Panc1 (cell line): ENCODE data around the gene CTCFL.

Source experiments
- POLR2AphosphoS5 ChIP-seq: IDR thresholded peaks from 2 replicates; pipeline ENCODE4 v1.6.1; 2012; ENCODE audit warnings: mild to moderate bottlenecking, low read depth, low read length, moderate library complexity
- SIN3A ChIP-seq: IDR thresholded peaks from 2 replicates; pipeline ENCODE4 v1.6.1; 2012; ENCODE audit warnings: low read depth, mild to moderate bottlenecking, low read length, moderate library complexity, borderline replicate concordance; ENCODE audit not compliant: insufficient read depth
- TCF7L2 ChIP-seq: IDR thresholded peaks from 2 replicates; pipeline ENCODE4 v1.6.1; 2011; ENCODE audit warnings: mild to moderate bottlenecking, low read depth, low read length, inconsistent platforms
- TF ChIP-seq, protein P1 (sequence below), 2 experiments: IDR thresholded peaks; 2 replicates each; pipeline ENCODE4 v1.6.1; 2011 to 2012; ENCODE audit warnings: low read depth in 2 of 2, control low read depth in 1 of 2, low read length in 1 of 2, mild to moderate bottlenecking in 1 of 2, moderate library complexity in 1 of 2; ENCODE audit not compliant: insufficient read depth in 1 of 2
- TF ChIP-seq, protein P2 (sequence below): fragments of 450-650 bp; IDR thresholded peaks from 2 replicates; pipeline ENCODE4 v1.5.1; 2017; ENCODE audit warnings: mild to moderate bottlenecking

DNA sequence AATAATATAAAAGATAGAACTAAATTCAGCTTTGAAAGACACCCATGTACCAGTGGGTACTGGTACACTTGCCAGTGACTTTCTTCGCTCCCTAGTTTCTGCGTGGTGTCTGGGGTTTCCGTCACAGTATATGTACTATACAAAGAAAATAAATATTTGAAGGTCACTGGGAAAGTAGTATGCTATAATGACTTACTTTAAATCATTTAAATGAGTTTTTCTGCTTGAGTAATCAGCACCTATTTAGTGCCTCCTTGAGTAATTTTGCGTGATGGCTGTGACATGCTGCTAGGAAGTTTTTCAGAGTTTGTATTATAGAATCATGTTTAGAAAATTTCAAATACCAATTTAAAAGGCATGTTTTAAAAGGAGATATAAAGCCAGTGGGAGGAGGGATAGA is 3.2 kb upstream of the CTCFL start:
- TF ChIP-seq, protein P1, sequence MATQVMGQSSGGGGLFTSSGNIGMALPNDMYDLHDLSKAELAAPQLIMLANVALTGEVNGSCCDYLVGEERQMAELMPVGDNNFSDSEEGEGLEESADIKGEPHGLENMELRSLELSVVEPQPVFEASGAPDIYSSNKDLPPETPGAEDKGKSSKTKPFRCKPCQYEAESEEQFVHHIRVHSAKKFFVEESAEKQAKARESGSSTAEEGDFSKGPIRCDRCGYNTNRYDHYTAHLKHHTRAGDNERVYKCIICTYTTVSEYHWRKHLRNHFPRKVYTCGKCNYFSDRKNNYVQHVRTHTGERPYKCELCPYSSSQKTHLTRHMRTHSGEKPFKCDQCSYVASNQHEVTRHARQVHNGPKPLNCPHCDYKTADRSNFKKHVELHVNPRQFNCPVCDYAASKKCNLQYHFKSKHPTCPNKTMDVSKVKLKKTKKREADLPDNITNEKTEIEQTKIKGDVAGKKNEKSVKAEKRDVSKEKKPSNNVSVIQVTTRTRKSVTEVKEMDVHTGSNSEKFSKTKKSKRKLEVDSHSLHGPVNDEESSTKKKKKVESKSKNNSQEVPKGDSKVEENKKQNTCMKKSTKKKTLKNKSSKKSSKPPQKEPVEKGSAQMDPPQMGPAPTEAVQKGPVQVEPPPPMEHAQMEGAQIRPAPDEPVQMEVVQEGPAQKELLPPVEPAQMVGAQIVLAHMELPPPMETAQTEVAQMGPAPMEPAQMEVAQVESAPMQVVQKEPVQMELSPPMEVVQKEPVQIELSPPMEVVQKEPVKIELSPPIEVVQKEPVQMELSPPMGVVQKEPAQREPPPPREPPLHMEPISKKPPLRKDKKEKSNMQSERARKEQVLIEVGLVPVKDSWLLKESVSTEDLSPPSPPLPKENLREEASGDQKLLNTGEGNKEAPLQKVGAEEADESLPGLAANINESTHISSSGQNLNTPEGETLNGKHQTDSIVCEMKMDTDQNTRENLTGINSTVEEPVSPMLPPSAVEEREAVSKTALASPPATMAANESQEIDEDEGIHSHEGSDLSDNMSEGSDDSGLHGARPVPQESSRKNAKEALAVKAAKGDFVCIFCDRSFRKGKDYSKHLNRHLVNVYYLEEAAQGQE (IDR thresholded peaks at IDR 0.05; ENCODE audit: insufficient read depth in 1 of 2, low read depth in 2 of 2, low read length in 1 of 2) = no peak
- TF ChIP-seq, protein P2, sequence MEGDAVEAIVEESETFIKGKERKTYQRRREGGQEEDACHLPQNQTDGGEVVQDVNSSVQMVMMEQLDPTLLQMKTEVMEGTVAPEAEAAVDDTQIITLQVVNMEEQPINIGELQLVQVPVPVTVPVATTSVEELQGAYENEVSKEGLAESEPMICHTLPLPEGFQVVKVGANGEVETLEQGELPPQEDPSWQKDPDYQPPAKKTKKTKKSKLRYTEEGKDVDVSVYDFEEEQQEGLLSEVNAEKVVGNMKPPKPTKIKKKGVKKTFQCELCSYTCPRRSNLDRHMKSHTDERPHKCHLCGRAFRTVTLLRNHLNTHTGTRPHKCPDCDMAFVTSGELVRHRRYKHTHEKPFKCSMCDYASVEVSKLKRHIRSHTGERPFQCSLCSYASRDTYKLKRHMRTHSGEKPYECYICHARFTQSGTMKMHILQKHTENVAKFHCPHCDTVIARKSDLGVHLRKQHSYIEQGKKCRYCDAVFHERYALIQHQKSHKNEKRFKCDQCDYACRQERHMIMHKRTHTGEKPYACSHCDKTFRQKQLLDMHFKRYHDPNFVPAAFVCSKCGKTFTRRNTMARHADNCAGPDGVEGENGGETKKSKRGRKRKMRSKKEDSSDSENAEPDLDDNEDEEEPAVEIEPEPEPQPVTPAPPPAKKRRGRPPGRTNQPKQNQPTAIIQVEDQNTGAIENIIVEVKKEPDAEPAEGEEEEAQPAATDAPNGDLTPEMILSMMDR = no peak
- TF ChIP-seq SIN3A = no peak
- no peak for TF ChIP-seq POLR2AphosphoS5
- TF ChIP-seq TCF7L2 = no peak
